Pulmonary artery endothelial cell (primary cell): ENCODE results near the gene ZBTB3. TPM values are rescaled to one million over a fixed set of nuclear protein-coding genes. Genes with fewer than 3 reads are reported as not detected.
"Not testable (repeated sequence)": the region's sequence is repeated elsewhere in the genome, so short reads cannot be mapped to it uniquely, and the experiment has no call there.

ENCODE experiments used
- DNase-seq: peaks from one replicate; pipeline ENCODE4 v3.0.0-alpha.2; 2011; ENCODE audit warnings: low read depth, low spot score
- total RNA-seq: library from RNA; depleted of rRNA; stranded (reverse); fragments of >200 nt; gene quantifications from 2 replicates; pipeline ENCODE4 v1.2.3, GENCODE V29; 2014

ZBTB3 gene
- total RNA-seq, 1 donor from 2014 or later, result 8.7 TPM

DNA sequence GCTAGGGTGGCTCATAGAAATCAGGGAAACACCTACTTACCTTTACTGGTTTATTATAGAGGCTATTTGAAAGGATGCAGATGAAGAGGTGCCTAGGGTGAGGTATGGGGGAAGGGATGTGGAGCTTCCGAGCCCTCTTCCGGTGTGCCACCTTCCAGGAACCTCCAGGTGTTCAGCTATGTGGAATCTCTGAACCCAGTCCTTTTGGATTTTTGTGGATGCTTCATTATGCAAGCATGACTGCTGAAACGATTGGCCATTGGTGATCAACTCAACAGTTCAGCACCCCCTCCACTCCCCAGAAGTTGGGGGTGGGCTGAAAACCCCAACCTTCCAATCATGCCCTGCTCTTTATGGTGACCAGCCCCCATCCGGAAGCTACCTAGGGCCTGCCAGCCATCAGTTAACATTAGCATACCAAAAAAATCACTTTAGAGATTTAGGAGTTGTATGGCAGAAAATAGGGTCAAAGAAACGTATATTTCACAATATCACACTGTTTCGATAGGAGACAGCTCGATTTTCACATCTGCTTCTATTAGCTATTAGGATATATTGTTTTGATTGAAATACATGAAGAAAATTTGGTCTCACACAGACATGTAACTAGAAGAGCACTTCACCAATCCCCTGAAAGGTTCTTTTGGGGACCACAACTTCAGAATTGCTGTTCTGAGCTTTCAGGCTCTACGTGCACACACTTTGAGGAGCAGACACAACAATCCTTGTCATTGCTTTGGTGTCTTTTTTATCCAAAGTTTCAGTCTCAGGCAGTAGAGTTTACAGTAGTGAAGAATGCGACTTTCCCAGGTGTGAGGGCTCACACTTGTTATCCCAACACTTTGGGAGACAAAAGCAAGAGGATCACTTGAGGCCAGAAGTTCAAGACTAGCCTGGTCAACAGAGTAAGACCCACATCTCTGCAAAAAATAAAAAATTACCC, 4.2 kb upstream of the ZBTB3 start:
- no peak for DNase-seq

- no peak for DNase-seq
Observed at GRCh38 chr11:62755086-62755615, 1.2 kb upstream of the ZBTB3 start.

DNA sequence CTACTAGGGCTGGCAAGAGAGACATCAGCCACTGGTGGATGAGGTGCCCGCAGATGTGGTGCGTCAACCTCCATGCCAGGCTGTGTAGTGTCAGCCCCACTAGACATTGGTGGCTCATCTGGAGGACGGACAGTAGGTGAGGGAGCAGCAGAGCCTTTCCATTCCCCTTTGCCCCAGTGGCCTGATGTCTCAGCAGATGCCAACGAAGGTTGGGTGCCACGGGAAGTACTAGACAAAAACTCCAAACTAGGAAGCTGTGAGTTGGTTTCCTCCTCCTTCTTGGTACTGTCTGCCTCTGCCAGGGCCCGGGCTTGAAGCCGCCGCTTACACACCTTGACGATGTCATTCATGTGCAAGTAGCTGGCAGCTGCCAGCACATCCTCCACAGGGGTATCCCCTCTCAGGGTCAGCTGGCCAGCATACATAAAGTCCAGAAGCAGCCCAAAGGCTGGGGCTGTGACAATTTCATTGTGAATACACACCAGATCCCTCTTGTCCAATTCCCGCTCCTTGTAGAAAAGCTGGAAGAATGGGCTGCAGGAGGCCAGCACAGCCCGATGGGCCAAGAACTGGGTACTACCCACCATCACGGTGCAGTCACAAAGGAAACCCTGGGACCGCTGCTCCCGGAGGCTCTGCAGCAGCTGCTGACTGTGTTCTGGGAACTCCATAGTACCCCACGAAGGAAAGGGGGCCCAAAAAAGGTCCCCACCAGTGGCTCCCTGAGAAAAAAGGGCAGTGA, 795 bp downstream of the ZBTB3 start:
- DNase-seq, result no peak

DNA sequence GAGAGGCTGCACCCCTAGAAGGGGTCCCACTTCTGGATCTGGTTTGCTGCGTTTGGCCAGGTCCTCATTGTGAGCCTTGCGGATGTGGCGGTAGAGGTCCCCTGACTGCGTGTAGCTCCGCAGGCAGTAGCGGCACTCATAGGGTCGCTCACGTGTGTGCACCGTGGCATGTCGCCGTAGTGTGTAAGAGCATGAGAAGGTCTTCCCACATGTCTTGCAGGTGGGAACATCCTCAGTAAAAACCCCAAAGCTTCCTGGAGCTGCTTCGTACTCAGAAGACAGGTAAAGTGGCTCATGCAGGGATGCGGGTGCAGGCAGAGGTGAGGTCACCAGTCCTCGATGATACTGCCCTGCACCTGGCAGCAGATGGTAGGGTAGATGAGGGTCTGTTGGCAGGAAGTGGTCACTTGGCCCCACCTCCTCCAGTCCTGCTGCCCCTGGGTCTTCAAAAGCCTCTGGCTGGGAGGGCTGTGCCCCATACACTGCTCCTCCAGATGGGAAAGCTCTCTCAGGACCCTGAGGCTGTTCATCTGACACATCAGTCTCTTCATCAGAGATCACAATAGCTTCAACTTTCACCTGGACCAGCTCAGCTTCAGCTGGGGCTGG, 1.7 kb downstream of the ZBTB3 start:
- DNase-seq, result no peak

- DNase-seq, result not testable (repeated sequence)
Observed at GRCh38 chr11:62749931-62750330, 4.0 kb downstream of the ZBTB3 start.

- no peak for DNase-seq
Observed at GRCh38 chr11:62747475-62748160, 6.3 kb downstream of the ZBTB3 start.

GRCh38 chr11:62737196-62737595, 16.8 kb downstream of the ZBTB3 start:
- DNase-seq, result no peak

GRCh38 chr11:62732830-62733229, 21.1 kb downstream of the ZBTB3 start:
- no peak for DNase-seq

GRCh38 chr11:62730076-62730475, 23.9 kb downstream of the ZBTB3 start:
- not testable (repeated sequence) for DNase-seq

- peak; percentile 48 for DNase-seq
Observed at GRCh38 chr11:62728171-62728988, 25.6 kb downstream of the ZBTB3 start, which contains the start of gene TTC9C. Gene TTC9C, plus strand, starts transcription at chr11:62728486. Its CDS starts 363 bp downstream, at chr11:62728849.

- peak; percentile 91 for DNase-seq
Observed at GRCh38 chr11:62727872-62728170, 26.1 kb downstream of the ZBTB3 start.

- DNase-seq, result peak; percentile 98
Observed at GRCh38 chr11:62727165-62727871, 26.6 kb downstream of the ZBTB3 start, which contains the start of gene HNRNPUL2. Gene HNRNPUL2, minus strand, starts transcription at chr11:62727457. Its CDS starts 301 bp downstream, at chr11:62727156.

GRCh38 chr11:62726915-62727164, 27.1 kb downstream of the ZBTB3 start:
- DNase-seq, result no peak

GRCh38 chr11:62726156-62726914, 27.6 kb downstream of the ZBTB3 start:
- no peak for DNase-seq

GRCh38 chr11:62725646-62726045, 28.3 kb downstream of the ZBTB3 start:
- DNase-seq, result no peak

DNA sequence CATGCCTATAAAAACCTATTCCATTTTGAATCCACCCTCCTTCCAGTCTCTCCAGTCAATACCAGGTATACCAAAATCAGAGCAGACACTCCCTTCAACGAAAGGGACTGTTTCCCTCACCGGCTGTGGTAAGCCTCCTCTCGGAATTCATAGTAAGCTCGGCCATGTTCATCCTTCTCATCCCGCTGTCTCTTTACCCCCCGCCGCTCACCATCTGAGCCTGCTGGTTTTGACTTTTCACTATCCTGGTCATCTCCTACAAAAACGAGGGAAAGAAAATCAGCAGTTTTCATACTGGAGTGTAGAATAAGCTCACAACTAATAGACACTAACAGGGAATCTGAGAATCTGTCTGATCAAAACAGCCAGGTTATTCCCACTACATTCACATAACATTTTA, 29.8 kb downstream of the ZBTB3 start:
- DNase-seq, result no peak

DNA sequence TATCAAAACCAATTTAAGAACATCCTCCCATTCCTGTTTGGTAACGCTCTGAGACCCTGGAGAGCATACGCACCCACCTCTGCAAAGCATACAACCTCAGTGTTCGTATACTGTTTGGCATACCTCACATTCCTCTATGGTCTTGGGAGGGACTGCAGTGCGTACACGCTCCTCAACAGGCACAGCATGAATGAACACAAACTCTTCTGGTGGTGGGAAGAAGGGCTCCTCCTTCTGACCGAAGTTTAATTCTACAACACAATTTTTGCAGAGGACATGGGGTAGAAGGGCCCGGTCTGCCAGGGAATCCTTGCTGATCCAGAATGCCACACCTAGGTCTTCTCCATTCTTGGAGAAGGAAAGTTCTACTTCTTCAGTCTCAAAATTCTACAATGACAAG, 32.0 kb downstream of the ZBTB3 start:
- DNase-seq, result no peak

- DNase-seq, result no peak
Observed at GRCh38 chr11:62719302-62719978, 34.5 kb downstream of the ZBTB3 start.

GRCh38 chr11:62716816-62717215, 37.1 kb downstream of the ZBTB3 start:
- DNase-seq, result no peak
